DOHH2 (cell line): ENCODE results near the gene INHA.

Experiments used
- H3F3A ChIP-seq: fragments of 200-600 bp; sonication (generic), shearing (Covaris generic); 2 replicates; pipeline ENCODE4 v1.6.0; 2016; ENCODE audit warnings: antibody characterized with exemption, mild to moderate bottlenecking; ENCODE audit not compliant: control insufficient read depth, insufficient read depth
- H3K27ac ChIP-seq: fragments of 200-600 bp; sonication (generic); 2 replicates; pipeline ENCODE4 v1.5.1; 2014; ENCODE audit warnings: low read depth, mild to moderate bottlenecking, low read length, moderate library complexity
- H3K27me3 ChIP-seq: fragments of 200-600 bp; sonication (generic); 2 replicates; pipeline ENCODE4 v1.6.1; 2014; ENCODE audit warnings: mild to moderate bottlenecking, low read length, mixed read lengths; ENCODE audit not compliant: control insufficient read depth
- H3K36me3 ChIP-seq: fragments of 200-600 bp; sonication (generic); 2 replicates; pipeline ENCODE4 v1.6.1; 2014; ENCODE audit warnings: mild to moderate bottlenecking, low read length, moderate library complexity, mixed read lengths; ENCODE audit not compliant: control insufficient read depth
- H3K4me1 ChIP-seq: fragments of 200-600 bp; sonication (generic); 2 replicates; pipeline ENCODE4 v1.6.1; 2014; ENCODE audit warnings: mild to moderate bottlenecking, low read length, mixed read lengths; ENCODE audit not compliant: control insufficient read depth
- H3K4me2 ChIP-seq: fragments of 200-600 bp; sonication (generic); 2 replicates; pipeline ENCODE4 v1.6.0; 2014; ENCODE audit warnings: mild to moderate bottlenecking, low read length, moderate library complexity
- H3K4me3 ChIP-seq: fragments of 200-600 bp; sonication (generic); 2 replicates; pipeline ENCODE4 v1.5.1; 2014; ENCODE audit warnings: mild to moderate bottlenecking, low read length, mixed read lengths
- H3K79me2 ChIP-seq: fragments of 200-600 bp; sonication (generic); 2 replicates; pipeline ENCODE4 v1.6.1; 2014; ENCODE audit warnings: mild to moderate bottlenecking, low read length, mixed read lengths; ENCODE audit not compliant: control insufficient read depth
- H3K9me2 ChIP-seq: fragments of 200-600 bp; sonication (generic); replicated peaks from 2 replicates; pipeline ENCODE4 v1.6.1; 2014; ENCODE audit warnings: mild to moderate bottlenecking, low read length, mixed read lengths; ENCODE audit not compliant: control insufficient read depth
- H3K9me3 ChIP-seq: fragments of 200-600 bp; sonication (generic); 2 replicates; pipeline ENCODE4 v1.6.1; 2014; ENCODE audit warnings: antibody characterized with exemption, low read length, mixed read lengths; ENCODE audit not compliant: control insufficient read depth, insufficient read depth
- H4K20me1 ChIP-seq: fragments of 200-600 bp; sonication (generic); 2 replicates; pipeline ENCODE4 v1.6.0; 2014; ENCODE audit warnings: low read depth, mild to moderate bottlenecking, antibody characterized with exemption, low read length, moderate library complexity; ENCODE audit not compliant: control insufficient read depth, insufficient read depth
- EZH2phosphoT487 ChIP-seq: fragments of 200-600 bp; sonication (generic); IDR thresholded peaks from 2 replicates; pipeline ENCODE4 v1.6.1; 2017; ENCODE audit warnings: borderline replicate concordance, mild to moderate bottlenecking, antibody characterized with exemption, low read length, moderate library complexity, mixed read lengths
- TF ChIP-seq, protein P1 (sequence below): fragments of 200-600 bp; sonication (generic); IDR thresholded peaks from one replicate; pipeline ENCODE4 v1.5.1; 2014; ENCODE audit warnings: antibody characterized with exemption, mild to moderate bottlenecking, low read depth, low read length; ENCODE audit not compliant: poor library complexity, severe bottlenecking

The INHA gene

DNA sequence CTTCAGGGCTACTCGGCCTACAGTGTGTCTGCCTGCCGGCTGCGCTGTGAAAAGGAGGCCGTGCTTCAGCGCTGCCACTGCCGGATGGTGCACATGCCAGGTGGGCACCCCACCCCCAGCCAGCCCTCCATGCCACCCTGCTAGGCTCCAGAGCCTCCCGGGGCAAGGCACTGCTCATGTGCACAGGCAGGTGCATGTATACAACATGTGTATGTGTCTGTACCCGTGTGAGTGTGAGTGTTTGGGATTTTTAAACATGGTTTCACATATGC, 39.8 kb upstream of the INHA start:
- Histone ChIP-seq H3K27me3 (peaks cover 44% of the 10 kb centered on the region), H3K79me2 (no peaks in the 10 kb centered on the region), H3K4me1 (no peaks in the 10 kb centered on the region), H3K4me3 (no peak overlapping the region), H3F3A (no peaks in the 10 kb centered on the region), H3K36me3 (no peaks in the 10 kb centered on the region), H3K27ac (no peak overlapping the region), H4K20me1 (0 out of 2 replicates have a peak, but pooled peaks cover 4% of the 10 kb centered on the region), H3K4me2 (no peak overlapping the region), H3K9me3 (no peaks in the 10 kb centered on the region), H3K9me2 (no peaks in the 10 kb centered on the region)
- TF ChIP-seq, protein P1, sequence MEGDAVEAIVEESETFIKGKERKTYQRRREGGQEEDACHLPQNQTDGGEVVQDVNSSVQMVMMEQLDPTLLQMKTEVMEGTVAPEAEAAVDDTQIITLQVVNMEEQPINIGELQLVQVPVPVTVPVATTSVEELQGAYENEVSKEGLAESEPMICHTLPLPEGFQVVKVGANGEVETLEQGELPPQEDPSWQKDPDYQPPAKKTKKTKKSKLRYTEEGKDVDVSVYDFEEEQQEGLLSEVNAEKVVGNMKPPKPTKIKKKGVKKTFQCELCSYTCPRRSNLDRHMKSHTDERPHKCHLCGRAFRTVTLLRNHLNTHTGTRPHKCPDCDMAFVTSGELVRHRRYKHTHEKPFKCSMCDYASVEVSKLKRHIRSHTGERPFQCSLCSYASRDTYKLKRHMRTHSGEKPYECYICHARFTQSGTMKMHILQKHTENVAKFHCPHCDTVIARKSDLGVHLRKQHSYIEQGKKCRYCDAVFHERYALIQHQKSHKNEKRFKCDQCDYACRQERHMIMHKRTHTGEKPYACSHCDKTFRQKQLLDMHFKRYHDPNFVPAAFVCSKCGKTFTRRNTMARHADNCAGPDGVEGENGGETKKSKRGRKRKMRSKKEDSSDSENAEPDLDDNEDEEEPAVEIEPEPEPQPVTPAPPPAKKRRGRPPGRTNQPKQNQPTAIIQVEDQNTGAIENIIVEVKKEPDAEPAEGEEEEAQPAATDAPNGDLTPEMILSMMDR: no peak
- TF ChIP-seq EZH2phosphoT487: no peak

DNA sequence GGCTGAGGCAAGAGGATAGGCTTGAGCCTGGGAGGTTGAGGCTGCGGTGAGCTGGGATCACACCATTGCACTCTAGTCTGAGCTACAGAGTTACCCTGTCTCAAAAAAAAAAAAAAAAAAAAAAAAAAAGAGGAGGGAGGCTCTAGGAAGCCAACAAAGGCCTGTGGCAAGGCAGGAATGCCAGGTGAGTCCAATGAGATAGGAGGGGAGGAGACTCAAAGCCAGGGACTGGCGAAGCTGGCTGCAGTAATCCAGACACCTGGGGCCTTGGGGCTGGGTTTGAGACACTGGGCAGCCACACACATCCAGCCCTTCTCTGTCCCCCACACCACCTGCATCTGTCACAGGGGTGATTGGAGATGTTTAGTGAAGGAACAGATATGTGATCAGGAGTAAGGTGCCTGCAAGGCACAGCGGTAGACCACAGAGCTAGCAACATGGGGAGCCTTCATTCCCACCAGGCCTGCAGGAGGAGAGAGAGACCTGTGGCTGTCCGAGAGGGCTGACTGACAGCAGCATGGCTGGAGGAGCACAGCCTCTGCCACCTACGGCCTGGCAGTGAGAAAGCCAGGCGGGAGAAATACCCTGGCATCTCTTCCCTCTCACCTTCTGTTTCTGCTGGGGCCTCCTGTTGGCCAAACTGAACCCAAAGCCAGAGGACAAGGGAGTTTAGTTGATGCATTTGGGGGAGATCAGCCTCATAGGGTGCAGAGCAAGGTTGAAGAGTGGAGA, 38.0 kb upstream of the INHA start:
- no peak overlapping the region for H3K27ac ChIP-seq
- no peak overlapping the region for H3K4me3 ChIP-seq
- no peak overlapping the region for H3K4me2 ChIP-seq
- no peak for TF ChIP-seq EZH2phosphoT487
- TF ChIP-seq, protein P1: no peak
- H4K20me1 ChIP-seq: 0 out of 2 replicates have a peak, but pooled peaks cover 4% of the 10 kb centered on the region
- no peaks in the 10 kb centered on the region for H3F3A ChIP-seq
- no peaks in the 10 kb centered on the region for H3K9me2 ChIP-seq
- peaks cover 2% of the 10 kb centered on the region; the same call in 1 of the 2 replicates for H3K36me3 ChIP-seq
- H3K4me1 ChIP-seq: no peaks in the 10 kb centered on the region
- H3K27me3 ChIP-seq: peaks cover 30% of the 10 kb centered on the region
- no peaks in the 10 kb centered on the region for H3K9me3 ChIP-seq
- H3K79me2 ChIP-seq: no peaks in the 10 kb centered on the region

DNA sequence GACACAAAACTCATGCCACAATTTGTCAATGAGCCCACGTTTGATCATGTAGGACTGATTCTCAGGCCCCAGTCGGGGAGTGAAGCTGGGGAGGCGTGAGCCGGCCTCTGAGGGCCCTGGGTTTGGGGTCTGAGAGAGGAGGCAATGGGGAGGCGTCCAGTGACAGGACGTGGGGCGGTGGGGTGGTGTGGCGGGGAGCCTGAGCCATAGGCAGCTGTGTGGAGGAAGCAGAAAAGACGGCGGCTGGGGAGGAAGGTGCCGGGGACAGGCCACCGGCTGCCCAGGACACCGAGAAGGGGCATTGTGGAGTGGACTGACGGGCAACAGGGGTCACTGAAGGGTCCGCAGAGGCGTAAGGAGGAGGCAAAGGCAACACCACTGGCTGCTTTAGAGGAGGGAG, 35.7 kb upstream of the INHA start:
- Histone ChIP-seq H3K79me2 (no peaks in the 10 kb centered on the region), H4K20me1 (peaks cover 6% of the 10 kb centered on the region), H3K9me3 (no peaks in the 10 kb centered on the region), H3K4me3 (no peak overlapping the region), H3K4me2 (no peak overlapping the region), H3K27me3 (peaks cover 12% of the 10 kb centered on the region), H3K9me2 (no peaks in the 10 kb centered on the region), H3K36me3 (peaks cover 24% of the 10 kb centered on the region), H3F3A (no peaks in the 10 kb centered on the region), H3K27ac (no peak overlapping the region), H3K4me1 (peaks cover 3% of the 10 kb centered on the region; the same call in 1 of the 2 replicates)
- TF ChIP-seq, protein P1: no peak
- no peak for TF ChIP-seq EZH2phosphoT487
